Islet precursor cell (in vitro differentiated cells): Measurements from ENCODE around the gene SGPL1.
"Not testable (repeated sequence)": the region's sequence is repeated elsewhere in the genome, so short reads cannot be mapped to it uniquely, and the experiment has no call there.

Source experiments
- DNase-seq: peaks from one replicate; pipeline ENCODE4 v3.0.0-alpha.2; 2018

SGPL1 gene, protein sequence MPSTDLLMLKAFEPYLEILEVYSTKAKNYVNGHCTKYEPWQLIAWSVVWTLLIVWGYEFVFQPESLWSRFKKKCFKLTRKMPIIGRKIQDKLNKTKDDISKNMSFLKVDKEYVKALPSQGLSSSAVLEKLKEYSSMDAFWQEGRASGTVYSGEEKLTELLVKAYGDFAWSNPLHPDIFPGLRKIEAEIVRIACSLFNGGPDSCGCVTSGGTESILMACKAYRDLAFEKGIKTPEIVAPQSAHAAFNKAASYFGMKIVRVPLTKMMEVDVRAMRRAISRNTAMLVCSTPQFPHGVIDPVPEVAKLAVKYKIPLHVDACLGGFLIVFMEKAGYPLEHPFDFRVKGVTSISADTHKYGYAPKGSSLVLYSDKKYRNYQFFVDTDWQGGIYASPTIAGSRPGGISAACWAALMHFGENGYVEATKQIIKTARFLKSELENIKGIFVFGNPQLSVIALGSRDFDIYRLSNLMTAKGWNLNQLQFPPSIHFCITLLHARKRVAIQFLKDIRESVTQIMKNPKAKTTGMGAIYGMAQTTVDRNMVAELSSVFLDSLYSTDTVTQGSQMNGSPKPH

DNA sequence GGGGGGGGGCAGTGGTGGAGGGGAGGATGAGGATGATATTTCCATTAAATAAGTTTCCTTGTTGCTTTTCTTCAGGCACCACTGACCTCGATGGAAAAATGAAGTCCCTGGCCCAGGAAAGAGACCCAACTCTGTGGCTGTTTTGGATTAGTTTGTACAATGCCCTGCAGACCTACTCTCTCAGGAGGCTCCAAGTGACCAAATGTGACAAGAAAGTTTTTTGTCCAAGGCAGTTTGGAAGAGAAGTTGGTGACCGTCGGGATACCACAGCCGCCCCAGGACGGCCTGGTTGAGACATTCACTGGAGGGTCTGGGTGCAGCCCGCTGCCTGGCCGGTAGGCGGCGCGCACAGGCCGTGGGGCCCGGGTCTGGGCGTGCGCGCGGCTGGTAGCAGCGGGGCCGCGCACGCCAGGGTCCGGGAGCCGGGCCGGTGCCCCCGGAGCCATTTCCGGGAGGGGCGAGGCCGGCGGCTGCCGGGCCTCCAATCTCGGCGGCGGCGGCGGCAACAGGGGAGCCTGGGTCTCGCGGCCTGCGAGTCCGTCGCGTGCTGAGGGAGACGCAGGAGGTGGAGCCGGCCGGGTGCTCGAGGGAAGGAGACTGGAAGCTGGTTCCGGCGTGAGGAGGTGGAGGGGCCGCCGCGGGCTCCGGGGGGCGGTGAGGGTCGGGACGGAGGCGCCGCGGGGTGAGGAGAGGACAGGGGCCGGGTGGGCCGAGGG, at the start of gene SGPL1:
SGPL1 (plus strand) TSS at position 445 of the 716 bp plus-strand sequence. CDS start 906 bp downstream, outside the sequence.
- peak; percentile 92 for DNase-seq

DNA sequence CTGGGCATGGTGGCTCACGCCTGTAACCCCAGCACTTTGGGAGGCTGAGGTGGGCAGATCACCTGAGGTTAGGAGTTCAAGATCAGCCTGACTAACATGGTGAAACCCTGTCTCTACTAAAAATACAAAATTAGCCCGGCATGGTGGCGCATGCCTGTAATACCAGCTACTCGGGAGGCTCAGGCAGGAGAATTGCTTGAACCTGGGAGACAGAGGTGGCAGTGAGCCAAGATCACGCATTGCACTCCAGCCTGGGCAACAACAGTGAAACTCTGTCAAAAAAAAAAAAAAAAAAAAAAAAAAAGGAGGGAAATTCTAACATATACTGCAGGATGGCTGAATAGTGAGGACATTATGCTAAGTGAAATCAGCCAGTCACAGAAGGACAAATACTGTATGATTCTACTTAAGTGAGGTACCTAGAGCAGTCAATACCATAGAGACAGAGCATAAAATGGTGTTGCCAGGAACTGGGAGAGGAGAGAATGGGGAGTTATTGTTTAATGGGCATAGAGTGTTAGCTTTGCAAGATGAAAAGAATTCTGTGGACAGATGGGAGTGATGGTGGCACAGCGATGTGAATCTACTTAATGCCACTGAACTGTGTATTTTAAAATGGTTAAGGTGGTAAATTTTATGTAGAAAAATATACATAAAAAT, 47.6 kb upstream of the SGPL1 start:
- not testable (repeated sequence) for DNase-seq

DNA sequence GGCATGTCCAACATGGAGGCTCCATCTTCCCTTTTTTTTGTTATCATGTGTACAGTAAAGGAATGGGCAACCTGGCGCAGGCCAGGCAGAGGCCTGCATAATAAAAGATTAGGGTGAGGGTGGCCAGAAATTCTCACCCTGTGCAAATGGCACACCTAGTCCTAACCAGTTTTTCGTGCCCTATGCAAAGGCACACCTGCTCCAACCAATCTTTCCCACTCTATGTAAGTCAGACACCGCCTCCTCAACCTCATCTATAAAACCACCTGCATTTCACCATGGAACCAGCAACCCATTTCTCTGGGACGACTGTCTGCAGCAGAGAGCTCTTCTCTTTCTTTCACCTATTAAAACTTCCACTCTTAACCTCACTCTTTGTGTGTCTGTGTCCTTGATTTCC, 46.6 kb upstream of the SGPL1 start:
- no peak for DNase-seq

DNA sequence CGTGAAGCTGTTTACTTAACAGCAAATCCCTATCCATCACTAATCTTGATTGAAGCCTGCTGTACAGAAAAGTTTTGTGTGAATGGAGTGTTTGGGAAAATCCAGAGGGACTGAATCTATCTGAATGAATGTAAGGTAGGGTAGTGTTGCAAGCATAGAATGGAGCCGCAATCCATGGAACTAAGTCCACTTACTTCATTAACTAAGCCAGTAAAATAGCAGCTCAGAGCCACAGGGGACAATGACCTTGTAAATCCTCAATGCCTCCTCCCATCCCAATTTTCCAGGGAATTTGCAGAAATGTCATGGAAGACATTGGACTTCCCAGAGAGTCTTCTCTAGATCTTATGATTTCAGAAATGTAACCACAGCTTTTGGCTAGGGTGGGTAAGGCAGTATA, 45.7 kb upstream of the SGPL1 start:
- no peak for DNase-seq

DNA sequence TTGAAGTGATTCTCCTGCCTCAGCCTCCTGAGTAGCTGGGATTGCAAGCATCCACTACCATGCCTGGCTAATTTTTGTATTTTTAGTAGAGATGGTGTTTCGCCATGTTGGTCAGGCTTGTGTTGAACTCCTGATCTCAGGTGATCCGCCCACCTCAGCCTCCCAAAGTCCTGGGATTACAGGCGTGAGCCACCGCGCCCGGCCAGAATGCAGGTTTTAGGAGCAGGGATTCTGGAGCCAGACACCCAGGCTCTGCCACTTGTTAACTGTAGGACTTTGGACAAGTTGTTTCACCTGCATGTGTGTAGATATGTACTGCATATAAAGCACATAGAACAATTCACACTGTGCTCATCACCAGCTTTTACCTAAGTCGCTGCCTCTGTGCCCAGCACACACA, 45.2 kb upstream of the SGPL1 start:
- not testable (repeated sequence) for DNase-seq

DNA sequence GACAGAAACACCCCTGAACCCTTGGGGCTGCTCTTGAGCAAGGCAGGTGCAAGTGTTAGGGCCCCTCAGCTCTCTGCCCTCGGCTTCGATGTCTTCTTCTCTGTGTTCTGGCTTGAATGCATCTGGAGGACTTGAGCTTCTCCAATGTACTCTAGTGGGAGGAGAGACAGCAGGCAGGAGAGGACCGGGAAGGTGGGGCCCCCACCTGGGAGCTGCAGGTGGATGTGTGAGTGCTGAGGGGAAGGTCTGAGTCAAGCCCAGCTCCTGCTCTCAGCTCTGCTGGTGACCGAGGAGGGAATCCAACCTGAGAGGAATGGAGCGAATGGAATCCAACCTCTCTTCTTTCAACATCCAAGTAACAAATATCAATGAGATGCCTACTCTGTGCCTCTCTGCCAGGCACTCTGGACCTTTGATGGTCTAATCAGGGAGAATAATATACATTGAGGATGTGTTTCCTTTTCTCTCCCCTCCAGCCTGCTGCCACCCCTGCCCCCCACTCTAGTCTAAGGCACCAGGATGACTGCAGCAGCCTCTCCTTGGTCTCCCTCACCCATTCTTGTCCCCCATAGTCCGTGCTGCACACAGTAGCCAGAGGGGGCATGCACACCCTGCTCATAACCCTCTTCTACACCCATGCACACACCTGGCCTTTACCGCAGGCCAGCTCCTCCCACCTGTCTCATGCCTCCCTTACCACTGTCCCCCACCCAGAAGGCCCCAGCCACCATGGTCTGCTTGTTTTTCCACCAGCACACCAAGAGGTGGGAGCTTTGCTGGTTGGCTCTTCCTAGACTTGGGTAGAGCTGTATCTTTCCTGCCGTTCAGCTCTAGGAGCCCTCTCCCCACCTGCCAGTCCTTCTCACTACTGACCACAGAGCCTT, 44.2 kb upstream of the SGPL1 start:
- DNase-seq: peak; percentile 43

DNA sequence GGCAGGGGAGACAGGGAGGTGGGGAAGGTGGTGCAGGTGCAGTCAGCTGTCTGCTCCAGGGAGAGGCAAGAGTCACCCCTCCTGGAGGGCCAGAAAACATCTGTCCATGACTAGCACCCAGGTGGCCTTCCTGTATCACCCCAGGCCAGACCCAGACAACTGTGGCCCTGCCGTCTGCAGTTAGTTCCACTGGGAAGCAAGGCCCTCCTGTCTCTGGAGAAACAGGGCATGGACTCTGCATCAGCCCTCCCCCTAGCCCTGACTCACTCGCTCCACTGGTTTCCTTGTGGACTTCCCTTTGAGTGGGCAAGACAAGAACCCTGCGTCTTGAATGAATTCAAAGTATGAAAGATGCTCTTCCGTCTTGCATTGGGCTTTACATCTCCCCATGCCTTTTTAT, 43.1 kb upstream of the SGPL1 start:
- DNase-seq: peak; percentile 52

DNA sequence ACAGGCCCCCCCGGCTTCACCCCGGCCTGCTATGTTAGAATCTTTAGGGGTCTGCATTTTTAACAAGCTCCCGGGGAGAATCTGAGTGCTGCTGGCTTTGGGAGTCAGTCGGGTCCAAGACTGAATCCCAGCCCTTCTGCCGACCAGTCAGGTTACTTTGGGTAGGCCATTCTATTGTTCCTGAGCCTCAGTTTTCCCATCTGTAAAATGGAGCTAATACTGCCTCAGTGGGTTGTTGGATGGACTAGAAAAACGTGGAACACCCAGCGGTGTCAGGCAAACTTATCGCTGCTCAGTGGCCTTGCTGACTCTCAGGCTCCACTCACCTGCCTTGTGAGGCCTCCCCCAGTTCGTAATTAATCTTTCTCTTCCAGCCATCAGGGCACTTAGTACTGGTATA, 42.3 kb upstream of the SGPL1 start:
- no peak for DNase-seq

DNA sequence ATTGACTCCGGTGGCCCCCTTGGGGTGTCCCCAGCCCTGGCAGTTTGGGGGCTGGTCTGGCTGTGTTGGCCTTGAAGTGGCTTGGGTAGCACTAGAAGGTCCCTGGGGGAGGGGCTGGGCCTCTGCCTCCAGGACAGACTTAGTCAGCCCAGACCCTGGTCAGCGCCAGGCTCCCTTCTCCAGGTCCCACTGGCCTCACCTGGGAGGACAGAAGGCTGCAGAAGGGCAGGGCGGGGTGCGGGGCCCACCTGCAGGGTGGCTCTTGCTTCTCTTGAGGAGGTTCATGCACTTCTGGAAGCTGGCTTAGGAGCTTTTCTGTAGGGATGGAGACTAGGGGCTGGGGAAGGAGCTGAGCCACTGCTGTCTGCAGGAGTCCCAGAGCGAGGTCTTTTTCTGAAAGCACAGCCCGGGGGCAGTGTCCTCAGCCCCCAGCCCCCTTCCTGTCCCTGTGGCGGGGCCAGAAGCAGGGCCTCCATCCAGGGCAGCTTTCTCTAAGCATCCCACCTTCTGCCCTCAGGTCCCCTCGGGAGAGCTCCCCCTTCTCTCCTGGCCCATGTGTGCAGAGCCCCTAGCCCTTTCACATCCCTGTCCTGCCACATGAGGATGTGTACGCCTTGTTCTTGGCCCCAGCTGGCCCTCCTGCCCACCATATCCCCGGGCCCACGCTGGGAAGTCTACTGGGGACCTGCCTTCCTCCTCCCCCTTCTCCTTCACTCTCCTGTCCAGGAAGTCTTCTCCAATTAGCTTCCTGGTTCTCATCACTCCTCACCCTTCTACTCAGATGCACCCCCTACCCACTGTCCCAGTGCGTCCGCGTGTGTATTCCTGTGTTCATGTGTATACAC, 41.6 kb upstream of the SGPL1 start:
- DNase-seq: peak; percentile 50

DNA sequence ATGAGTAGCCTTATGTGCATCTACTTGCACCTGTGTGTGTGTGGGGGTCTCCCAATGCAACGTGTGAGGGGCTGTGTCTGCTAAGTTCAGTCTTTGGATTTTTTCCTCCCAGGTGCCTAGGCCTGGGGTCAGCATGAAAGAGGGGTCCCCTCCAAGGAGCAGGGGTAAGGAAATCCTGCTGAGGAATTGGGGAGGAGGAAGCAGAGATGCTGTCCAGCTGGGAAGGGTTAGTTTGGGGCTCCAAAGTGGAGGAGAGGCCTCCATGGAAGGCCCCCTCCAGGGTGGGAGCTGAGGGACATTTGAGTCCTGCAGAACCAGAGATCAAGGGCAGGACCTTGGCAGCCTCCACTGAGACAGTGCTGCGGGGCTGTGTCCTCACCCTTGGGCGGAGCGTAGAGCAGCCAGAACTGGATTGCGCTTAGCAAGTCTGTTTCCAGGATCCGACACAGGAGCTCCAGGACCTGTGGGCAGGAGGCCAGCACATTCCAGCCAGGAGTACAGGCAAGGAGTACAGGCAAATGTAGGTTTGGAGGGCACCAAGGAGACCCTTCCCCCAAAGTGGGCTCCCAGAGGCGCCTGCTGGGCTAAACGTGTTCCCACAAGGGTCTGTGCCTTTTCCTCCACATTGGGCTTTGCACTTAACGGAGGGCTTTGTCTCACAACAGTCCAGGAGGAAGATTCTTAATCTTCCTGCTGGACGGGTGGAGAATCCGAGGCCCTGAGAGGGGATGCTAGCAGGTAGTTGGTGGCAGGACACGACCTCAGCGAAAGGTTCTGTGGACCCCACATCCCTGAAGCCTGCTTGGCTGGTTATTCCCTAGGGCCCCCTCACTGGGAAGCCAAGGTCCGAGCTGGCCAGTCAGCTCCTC, 40.7 kb upstream of the SGPL1 start:
- peak; percentile 55 for DNase-seq

DNA sequence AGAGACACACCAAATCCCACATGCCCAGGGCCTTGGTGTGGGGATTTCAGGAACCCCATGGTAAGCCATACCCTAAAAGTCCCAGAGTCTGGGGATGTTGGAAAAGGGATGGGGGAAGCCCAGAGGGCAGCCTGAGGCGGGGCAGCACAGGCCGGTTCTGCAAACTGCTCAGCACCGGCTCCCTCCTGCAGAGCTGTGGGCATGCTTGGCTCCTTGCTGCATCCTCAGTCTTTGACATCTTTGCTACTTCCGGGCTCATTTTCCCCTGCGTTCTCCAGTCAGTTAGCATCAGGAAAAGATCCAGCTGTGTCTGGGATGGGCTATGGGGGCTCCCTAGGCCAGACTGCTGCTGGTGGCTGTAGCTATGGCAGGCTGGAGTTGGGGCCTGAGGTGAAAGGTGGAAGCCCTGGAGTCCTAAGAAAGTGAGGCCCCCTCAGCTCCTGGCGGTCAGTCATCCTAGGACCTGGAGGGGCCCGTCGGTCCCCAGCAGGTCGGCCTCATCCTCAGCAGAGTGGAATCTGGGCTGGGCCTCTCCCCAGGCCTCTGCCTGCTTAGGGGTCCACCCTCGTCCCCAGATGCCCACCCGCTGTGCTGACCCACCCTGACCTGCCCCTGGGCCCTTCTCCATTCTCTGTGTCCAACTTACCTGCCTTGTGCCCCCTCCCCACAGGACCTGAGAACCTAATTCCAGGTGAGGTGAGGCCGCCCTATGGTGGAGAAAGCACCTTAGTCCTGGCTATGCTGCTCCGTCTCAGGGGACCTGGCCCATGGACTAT, 39.9 kb upstream of the SGPL1 start:
- peak; percentile 50 for DNase-seq

DNA sequence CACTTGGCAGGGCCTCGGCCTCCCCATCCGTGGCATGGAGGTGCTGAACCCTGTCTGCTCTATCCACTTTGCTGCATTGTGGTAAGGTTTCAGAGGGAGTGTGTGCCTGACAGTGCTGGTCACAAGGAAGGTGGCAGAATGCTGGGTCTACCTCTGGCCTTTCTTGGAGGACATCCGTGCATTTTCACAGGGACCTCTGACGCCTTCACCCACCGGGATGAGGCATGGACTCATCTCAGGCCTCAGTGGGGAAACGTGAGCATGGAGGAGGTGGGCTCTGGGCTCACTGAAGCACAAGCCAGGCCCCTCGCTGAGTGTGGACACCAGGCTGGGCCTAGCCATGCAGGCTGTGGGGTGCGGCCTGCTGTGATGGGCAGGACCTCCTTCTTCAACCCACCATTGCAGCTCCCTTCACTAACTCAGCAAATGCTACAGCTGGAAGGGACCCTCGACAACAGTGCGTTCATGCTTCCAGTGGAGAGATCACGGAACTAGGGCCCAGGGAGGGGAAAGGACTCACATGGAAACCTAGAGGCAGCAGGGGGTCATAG, 39.2 kb upstream of the SGPL1 start:
- DNase-seq: peak; percentile 42

DNA sequence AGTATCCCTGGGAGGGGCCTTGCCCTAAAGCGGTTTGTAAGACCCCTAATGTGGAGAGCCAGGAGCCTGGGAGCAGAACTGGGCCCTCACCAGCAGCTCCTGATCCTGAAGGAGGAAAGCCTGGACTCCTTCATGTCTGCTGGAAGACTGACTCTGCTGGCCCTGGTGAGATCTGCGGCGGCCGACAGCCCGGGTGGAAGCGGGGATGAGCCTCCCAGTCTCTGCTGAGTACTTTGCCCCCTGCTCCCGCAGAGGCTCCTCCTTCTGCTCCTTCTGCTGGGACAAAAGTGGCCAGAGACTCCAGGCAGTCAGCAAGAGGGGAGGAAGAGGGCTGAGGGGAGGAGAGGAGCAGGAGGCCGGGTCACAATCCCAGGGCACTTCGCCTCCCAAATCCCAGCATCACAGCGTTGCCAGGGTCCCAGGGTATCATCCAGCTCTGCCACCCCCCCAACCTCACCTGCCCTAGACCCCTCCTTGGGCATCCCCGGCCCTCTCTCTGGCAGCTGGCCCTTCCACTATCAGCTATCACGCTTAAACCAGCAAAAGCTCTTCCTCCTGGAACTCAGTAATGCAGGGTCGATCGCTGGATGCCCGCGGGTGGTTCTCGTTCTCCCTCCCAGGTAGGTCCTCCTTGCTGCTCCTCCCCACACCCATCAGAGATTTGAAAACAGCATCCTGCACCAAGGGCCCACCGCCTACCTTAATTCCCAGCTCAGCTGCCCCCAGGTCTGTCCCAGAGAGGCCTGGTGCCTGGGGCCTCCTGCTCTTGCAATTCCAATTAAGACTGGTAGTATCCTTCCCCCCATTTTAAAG, 38.5 kb upstream of the SGPL1 start:
- peak; percentile 45 for DNase-seq

DNA sequence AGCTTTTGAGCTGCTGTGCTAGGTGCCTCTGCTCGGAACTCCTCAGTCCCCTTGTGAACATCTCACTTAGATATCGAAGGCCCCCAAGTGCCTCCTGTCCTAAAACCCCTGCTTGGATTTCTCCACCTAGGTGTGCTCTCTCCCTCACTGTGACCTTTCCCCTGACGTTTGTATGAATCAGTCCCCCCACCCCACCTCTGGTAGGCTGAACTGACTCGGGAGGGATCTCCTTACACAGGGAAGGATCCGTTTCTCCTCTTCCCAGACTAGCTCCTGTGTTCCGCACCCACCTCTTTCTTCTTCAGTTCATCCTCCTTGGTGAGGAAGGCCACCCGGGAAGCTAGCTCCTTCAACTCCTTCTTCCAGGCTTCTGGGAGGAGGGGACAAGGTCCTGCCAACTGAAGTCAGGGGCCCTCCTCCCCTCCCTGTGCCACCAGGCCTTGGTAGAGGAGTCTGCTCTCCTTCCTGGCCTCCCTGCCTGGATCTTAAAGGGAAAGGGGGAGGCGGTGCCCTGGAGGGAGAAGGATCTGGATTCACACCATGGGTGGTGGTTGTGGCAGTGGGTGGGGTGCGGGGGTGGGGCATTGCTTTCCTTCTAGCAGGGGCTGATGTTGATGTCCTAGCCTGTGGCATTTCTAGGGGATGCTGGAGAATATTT, 37.4 kb upstream of the SGPL1 start:
- DNase-seq: peak; percentile 54

DNA sequence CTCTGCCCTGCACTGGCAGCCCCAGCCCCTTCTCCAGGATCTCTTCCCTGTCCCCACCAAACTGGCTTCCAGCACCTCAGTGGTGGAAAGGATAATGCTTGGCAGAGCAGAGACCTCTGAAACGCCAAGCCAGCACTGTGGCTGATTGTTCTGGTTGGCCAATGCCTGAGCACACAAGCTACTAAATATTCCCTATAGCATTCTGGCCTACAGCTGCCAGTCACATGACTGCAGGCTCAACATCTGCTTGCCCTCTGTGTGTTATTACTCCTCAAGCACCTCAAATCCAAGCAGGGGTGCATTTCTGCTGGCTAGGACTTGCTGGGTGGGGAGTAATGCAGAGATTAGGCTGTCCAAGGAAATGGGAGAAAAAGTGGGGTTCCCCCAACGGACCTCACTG, 36.7 kb upstream of the SGPL1 start:
- peak; percentile 45 for DNase-seq

DNA sequence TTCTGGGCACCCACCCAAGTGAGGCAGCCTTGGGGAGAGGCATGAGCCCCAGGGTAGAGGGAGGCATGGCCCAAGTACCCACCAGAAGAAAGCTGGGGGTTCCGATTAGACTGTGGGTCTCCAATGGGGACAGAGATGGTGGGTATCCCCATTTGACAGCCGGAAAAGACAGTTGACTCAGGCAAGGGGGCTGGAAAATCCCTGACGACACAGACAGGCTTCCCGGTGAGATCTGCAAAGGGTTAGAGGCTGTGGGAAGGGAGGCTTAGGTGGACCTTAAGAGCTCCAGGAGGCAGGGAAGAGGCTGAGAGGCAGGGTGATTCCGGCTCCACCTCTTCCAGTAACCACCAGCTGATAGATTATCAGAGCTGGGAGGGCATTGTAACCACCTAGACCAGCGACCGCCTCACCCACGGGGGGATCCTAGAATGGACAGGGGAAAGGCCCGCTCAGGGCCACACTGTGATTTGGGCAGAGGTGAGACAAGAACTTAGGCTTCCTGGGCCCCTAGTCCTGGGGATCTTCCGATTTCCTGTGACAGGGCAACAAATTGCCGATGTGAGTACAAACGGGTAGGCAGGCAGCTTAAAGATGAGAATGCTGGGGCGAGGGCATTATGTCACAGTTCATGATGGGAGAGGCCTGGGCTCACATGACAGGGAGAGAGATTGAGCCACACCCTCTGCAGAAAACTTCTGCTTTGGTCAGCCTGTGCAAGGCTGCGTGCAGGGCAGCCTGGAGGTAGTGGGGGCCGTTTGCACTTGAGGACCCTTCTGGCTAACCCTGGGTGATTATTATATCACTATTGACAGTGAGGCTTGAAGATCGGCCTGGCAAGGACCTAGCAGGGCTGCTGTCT, 36.0 kb upstream of the SGPL1 start:
- DNase-seq: no peak

DNA sequence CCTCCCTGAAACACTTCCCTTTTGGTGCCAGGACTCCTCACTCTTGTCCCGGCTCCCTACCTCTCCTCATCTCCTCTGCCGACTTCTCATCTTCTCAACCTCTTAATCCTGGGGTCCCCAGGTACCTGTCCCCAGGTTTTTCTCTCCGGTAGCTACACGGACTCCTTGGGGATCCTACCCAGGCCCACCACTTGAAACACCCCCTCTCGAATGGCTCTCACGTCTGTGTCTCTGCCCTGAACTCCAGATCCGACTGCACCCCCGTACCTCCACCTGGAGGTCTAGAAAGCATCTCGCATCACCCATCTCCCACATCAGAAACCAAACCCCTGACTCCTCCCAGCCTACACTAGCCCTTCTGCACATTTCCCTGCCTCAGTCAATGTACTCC, 35.4 kb upstream of the SGPL1 start:
- DNase-seq: no peak
